Heart left ventricle (tissue), 13 donors: Measurements from ENCODE around the gene AMELX.

Source experiments
- POLR2A ChIP-seq, 2 donors: fragments of 450-650 bp; IDR thresholded peaks; one replicate each; pipeline ENCODE4 v1.6.1; 2017; ENCODE audit warnings: antibody characterized with exemption in 2 of 2, mild to moderate bottlenecking in 2 of 2, moderate library complexity in 2 of 2
- TF ChIP-seq, protein P1 (sequence below), 12 donors: fragments of 200-600 bp; sonication (generic) in 4 of 12; IDR thresholded peaks; one replicate each; pipeline versions ENCODE4 v1.5.0 to v1.8.0; 2018 to 2022; ENCODE audit warnings: antibody characterized with exemption in 12 of 12, mild to moderate bottlenecking in 5 of 12
- donor health status: ischemic (EF 13 %, LVEDD 7.1; RV severe dilation, severe dysfunction).
- donor health status: DM: no; HTN: yes; CAD: no.
- donor health status: DM: no; HTN: no; CAD: no.
- donor health status: ischemic (EF 25% LVEDD 6.9; RV normal size, moderate dysfunction).
- donor health status: ischemic (EF 25% LVEDD 5.7; RV mildly dilated, moderate dysfunction).
- donor health status: ischemic (EF 35%, LVEDD 5.7; RV mildly dilated, moderate dysfunction).
- donor health status: nonischemic (EF 11% LVEDD 7.7; RV severe dilation, severe dysfunction).
- donor health status: DM: yes; HTN: yes; CAD: no.
- donor health status: PGD.
- donor health status: ischemic (EF 29% LVEDD 5.4; RV normal size, mild dysfunction).
- donor health status: nonischemic (EF 23%, LVEDD 6.1; RV moderate dilation, normal function).

DNA sequence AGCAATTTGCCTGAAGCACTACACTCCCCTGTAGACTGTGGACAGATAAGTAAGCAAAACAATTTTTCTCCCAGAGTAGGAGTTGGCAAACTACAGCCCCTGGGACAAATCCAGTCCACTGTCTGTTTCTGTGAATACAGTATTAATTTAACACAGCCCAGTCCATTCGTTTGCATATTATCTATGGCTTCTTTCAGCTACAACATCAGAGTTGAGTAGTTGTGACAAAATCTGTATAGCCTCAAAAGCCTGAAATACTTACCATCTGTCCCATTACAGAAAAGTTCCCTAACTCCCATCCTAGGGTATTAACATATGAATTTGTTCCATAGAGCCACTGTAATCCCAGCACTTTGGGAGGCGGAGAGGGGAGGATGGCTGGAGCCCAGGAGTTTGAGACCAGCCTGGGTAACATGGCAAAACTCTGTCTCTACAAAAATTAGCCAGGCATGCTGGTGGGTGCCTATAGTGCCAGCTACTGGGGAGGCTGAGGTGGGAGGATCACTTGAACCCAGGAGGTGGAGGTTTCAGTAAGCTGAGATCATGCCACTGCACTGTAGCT, 53.0 kb downstream of the AMELX start:
- TF ChIP-seq POLR2A (IDR thresholded peaks at IDR 0.05) = no peak
- TF ChIP-seq, protein P1, sequence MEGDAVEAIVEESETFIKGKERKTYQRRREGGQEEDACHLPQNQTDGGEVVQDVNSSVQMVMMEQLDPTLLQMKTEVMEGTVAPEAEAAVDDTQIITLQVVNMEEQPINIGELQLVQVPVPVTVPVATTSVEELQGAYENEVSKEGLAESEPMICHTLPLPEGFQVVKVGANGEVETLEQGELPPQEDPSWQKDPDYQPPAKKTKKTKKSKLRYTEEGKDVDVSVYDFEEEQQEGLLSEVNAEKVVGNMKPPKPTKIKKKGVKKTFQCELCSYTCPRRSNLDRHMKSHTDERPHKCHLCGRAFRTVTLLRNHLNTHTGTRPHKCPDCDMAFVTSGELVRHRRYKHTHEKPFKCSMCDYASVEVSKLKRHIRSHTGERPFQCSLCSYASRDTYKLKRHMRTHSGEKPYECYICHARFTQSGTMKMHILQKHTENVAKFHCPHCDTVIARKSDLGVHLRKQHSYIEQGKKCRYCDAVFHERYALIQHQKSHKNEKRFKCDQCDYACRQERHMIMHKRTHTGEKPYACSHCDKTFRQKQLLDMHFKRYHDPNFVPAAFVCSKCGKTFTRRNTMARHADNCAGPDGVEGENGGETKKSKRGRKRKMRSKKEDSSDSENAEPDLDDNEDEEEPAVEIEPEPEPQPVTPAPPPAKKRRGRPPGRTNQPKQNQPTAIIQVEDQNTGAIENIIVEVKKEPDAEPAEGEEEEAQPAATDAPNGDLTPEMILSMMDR (IDR thresholded peaks at IDR 0.05) = no peak
